GOT3 (cell line): Measurements from ENCODE around the gene RFC2.

ENCODE experiments used
- DNase-seq: peaks from one replicate; lab custom pipeline; 2025; ENCODE audit warnings: mixed read lengths; lab: John Stamatoyannopoulos, UW

RFC2 gene

GRCh38 chr7:74254129-74254857 lies at the start of gene RFC2:
Gene RFC2, minus strand, starts transcription at chr7:74254399. Its CDS starts 16 bp downstream, at chr7:74254383.
- peak; percentile 88 for DNase-seq

GRCh38 chr7:74302745-74303221 lies 48.6 kb upstream of the RFC2 start:
- DNase-seq: no peak

- DNase-seq: no peak
Measured at GRCh38 chr7:74300926-74301325, 46.7 kb upstream of the RFC2 start.

GRCh38 chr7:74299401-74299800 lies 45.2 kb upstream of the RFC2 start:
- DNase-seq: no peak

- no peak for DNase-seq
Measured at GRCh38 chr7:74297516-74298233, 43.5 kb upstream of the RFC2 start.

GRCh38 chr7:74294191-74294998 lies 40.2 kb upstream of the RFC2 start:
- DNase-seq: no peak

- DNase-seq: no peak
Measured at GRCh38 chr7:74293577-74293908, 39.3 kb upstream of the RFC2 start.

GRCh38 chr7:74292757-74293576 lies 38.8 kb upstream of the RFC2 start:
- DNase-seq: no peak

DNA sequence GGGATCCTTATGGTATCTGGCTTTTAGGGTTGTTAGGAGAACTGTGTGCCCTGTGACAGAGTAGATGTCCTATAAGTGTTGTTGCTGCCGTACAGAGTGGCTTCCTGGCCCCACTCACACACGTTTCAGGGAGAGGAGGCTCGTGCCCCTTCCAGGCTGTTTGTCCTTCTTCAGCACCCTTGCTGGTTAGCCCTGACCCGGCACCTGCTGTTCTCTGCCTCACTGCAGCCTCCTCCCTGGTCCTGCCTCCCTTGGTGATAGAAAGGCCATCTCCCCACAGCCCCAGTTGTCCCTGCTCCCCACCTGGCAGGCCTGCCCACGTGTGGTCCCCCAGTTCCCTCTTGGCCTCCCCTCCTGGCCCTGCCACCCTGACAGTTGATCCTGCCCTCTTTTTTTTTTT lies 37.3 kb upstream of the RFC2 start:
- DNase-seq: no peak

GRCh38 chr7:74290981-74291441 lies 36.8 kb upstream of the RFC2 start:
- DNase-seq: no peak

DNA sequence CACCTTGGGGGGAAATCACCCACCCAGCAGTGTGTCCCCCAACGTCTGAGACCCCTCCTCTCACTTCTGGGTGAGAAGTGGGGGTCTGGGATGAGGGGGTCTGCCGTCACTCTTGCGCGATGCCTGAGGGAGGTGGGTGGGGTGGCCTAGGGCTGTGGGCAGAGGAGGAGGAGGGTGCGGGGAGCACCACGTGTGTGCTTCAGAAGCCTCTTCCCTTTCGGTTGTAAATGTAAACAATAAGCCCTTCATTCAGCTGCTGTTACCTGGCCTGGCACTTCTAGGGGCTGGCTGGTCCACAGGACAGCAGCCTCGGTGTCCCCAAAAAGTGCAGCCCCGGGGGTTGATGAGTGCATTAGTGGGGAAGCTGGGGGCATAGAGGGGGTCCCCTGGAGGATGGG lies 36.4 kb upstream of the RFC2 start:
- no peak for DNase-seq

DNA sequence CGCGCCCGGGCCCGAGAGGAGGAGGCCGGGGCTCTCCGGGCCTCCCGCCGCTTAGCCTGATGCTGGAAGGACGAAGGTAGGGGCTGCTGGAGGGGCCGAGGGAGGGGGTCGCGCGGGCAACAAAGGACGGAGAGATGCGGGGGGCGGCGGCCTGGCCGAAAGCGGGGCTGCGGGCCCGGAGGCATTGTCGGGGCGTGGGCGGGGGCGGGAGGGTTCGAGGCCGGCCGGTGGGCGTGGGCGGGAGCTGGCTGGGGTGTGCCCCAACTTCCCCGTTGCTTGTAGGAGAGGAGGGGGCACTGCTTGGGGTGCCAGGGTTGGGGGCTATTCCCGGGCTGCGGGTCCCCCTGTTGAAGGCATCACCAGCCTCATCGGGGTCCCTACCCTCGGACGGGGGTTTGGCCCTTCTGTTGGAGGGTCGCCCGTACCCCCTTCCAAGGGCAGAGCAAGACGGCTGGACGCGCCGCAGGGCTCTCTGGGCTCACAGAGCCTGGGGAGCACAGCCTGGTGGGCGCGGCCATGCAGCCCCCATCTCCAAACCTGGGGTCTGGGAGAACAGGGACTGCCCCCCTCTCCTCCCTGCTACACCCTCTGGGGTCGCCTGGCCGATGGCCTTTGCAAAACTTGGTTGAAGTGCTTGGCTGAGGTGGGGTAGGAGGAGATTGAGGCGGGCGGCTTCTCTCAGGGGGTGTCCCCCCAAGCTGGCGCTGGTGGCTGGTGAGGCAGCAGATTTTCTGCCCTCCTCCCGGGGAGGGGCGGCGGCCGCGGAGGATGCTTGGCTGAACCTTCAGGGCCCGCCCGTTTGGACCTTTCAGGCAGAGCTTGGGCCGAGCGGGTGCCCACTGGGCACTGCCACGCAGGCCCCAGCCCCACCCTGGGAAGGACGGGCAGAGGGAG lies 35.7 kb upstream of the RFC2 start:
- DNase-seq: no peak

GRCh38 chr7:74289018-74289658 lies 34.9 kb upstream of the RFC2 start, which contains the start of gene CLIP2:
Gene CLIP2, plus strand, starts transcription at chr7:74289407. Its CDS starts 28,140 bp downstream, at chr7:74317547.
- DNase-seq: peak; percentile 30

- DNase-seq: no peak
Measured at GRCh38 chr7:74288034-74288881, 34.1 kb upstream of the RFC2 start.

DNA sequence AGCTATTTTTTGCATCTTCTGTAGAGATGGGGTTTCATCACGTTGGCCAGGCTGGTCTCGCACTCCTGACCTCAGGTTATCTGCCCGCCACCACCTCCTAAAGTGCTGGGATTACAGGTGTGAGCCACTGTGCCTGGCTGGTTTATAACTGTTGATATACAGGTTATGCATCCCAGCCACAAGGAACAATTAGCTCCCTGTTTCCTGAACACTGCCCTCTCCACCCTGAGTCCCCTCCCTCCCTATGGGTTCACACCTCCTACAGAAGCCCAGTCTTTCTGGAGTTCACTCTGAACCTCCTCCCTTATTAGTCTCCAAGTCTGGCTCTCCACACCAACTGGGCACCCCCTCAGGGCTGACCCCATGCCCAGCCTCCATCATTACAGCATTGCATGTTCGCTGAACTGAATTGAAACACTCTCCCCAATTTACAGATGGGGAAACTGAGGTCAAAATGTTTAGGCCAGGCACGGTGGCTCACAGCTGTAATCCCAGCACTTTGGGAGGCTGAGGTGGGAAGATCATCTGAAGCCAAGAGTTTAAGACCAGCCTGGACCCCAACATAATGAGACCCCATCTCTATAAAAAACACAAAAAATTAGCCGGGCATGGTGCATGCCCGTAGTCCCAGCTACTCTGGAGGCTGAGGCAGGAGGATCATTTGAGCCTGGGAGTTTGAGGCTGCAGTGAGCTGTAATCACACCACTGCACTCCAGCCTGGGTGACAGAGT lies 33.3 kb upstream of the RFC2 start:
- DNase-seq: no peak

GRCh38 chr7:74286131-74286530 lies 31.9 kb upstream of the RFC2 start:
- no peak for DNase-seq

- DNase-seq: no peak
Measured at GRCh38 chr7:74284781-74285259, 30.6 kb upstream of the RFC2 start.

DNA sequence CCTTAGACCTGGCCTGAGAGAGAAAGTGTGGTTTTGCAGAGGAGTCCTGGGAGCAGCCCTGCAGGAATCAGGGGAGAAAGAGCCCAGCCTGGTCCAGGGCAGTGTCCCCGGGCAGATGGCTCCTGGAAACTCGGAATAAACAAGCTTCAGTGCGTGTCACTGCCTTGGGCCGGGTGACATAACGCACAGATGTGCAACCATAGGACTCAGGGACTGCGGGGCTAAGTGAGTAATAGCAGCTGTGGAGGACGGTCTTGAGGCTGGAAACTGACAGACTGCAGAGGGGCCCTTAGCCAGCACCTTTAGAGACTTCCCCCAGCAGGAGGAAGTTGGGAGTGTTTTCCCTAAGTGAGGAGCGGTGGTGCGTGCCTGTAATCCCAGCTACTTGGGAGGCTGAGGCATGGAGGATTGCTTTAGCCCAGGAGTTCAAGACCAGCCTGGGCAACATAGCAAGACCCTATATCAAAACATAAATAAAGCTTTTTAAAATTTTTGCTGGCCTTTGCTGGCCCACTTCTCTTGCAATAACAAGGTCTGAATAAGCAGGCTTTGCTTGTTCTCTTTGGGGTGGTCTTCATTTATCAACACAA lies 29.8 kb upstream of the RFC2 start:
- DNase-seq: no peak
